Measurements from ENCODE around the gene FOXC2.

GRCh38 chr16:86562356-86562755 is 4.3 kb upstream of the FOXC2 start:
- TF ChIP-seq CTCF (IDR thresholded peaks at IDR 0.05) (no peak), ZFX (IDR thresholded peaks at IDR 0.05; ENCODE audit: borderline replicate concordance) (no peak)
